Measurements from ENCODE around the gene MIR17HG. TPM values are rescaled to one million over a fixed set of nuclear protein-coding genes. Genes with fewer than 3 reads are reported as not detected.

Gene MIR17HG
- total and polyA plus RNA-seq, 2 donors (not counting 1 experiment from before 2014, with no cell fraction given): 0.42 to 3.3 TPM

DNA sequence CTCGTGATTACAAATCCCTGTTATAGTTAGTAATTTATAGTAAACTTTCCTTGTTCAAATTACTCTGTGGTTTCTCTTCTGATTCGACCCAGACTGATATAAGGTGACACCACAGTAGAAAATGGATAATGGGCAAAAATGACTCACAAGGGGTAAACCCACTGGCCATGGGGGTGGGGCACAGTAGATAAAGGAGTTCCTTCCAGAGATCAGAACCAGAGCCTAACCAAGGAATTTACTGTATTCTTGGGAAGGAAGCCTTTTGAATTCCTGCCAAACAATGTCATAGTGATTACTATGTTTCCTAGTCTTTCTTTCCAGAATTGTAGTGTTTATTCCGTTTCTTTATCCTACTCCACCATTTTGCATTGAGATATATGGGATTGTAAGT, 21.9 kb downstream of the MIR17HG start:
- H3K27me3 ChIP-seq (ENCODE audit: control insufficient read depth, insufficient read depth, low read length): no peaks in the 10 kb centered on the region
- H3K27ac ChIP-seq (ENCODE audit: insufficient read depth, low read length): no peak overlapping the region
- no peaks in the 10 kb centered on the region for H3K79me2 ChIP-seq (ENCODE audit: control insufficient read depth, insufficient read depth, low read length)
- no peak for TF ChIP-seq EZH2 (IDR thresholded peaks at IDR 0.05; ENCODE audit: low read length, missing control alignments)
- TF ChIP-seq CTCF (conservative IDR thresholded peaks at IDR 0.05 in 1 of 2, IDR thresholded peaks at IDR 0.05 in 1 of 2; ENCODE audit: low read depth in 1 of 2, low read length in 2 of 2): no peak
- peaks cover 2% of the 10 kb centered on the region for H3K4me1 ChIP-seq (ENCODE audit: control insufficient read depth, extremely low read depth, insufficient read depth, low read length)
- no peak overlapping the region for H3K4me2 ChIP-seq (ENCODE audit: extremely low read depth, insufficient read depth, low read length)
- H2AFZ ChIP-seq (ENCODE audit: low read length): no peak overlapping the region
- H3K9ac ChIP-seq (ENCODE audit: insufficient read depth, low read length): no peak overlapping the region
- H3K4me3 ChIP-seq (replicated peaks in 1 of 4; ENCODE audit: control extremely low read depth in 1 of 4, insufficient read depth in 1 of 4, low read depth in 3 of 4, low read length in 4 of 4): no peak overlapping the region
- H4K20me1 ChIP-seq (ENCODE audit: control insufficient read depth, extremely low read depth, insufficient read depth, low read length): no peaks in the 10 kb centered on the region
- H3K9me3 ChIP-seq (ENCODE audit: control insufficient read depth, insufficient read depth, low read depth, low read length): no peaks in the 10 kb centered on the region
- DNase-seq (ENCODE audit: low read depth in 2 of 2): peak; percentile 46 to 67
- H3K36me3 ChIP-seq (ENCODE audit: control insufficient read depth, insufficient read depth, low read length): no peaks in the 10 kb centered on the region

- no peak for DNase-seq (ENCODE audit: low read depth in 2 of 2)
These were observed 23.0 kb downstream of the MIR17HG start for GRCh38 chr13:91370501-91370900.

DNA sequence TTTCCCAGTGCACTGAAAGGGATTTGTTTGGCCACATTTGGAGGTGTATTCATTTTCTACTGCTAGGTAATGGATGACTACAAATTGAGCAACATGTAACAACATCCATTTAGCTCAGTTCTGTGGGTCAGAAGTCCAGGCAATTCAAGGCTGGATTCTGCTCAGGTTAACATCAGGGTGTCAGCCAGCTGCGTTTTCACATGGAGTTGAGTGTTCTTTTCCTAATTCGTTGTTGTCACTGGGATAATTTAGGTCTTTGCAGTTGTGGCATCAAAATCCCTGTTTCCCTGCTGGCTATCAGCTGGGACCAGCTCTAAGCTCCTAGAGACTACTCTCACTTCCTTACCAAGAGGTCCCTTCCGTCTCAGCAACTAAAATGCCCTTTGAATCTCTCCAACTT, 25.4 kb downstream of the MIR17HG start:
- Histone ChIP-seq H3K4me2 (ENCODE audit: extremely low read depth, insufficient read depth, low read length) (no peak overlapping the region), H2AFZ (ENCODE audit: low read length) (no peak overlapping the region), H3K4me1 (ENCODE audit: control insufficient read depth, extremely low read depth, insufficient read depth, low read length) (peaks cover 2% of the 10 kb centered on the region), H3K4me3 (replicated peaks in 1 of 4; ENCODE audit: control extremely low read depth in 1 of 4, insufficient read depth in 1 of 4, low read depth in 3 of 4, low read length in 4 of 4) (no peak overlapping the region), H3K9ac (ENCODE audit: insufficient read depth, low read length) (no peak overlapping the region), H3K9me3 (ENCODE audit: control insufficient read depth, insufficient read depth, low read depth, low read length) (no peaks in the 10 kb centered on the region), H3K36me3 (ENCODE audit: control insufficient read depth, insufficient read depth, low read length) (no peaks in the 10 kb centered on the region), H3K79me2 (ENCODE audit: control insufficient read depth, insufficient read depth, low read length) (no peaks in the 10 kb centered on the region), H3K27me3 (ENCODE audit: control insufficient read depth, insufficient read depth, low read length) (no peaks in the 10 kb centered on the region), H3K27ac (ENCODE audit: insufficient read depth, low read length) (no peak overlapping the region), H4K20me1 (ENCODE audit: control insufficient read depth, extremely low read depth, insufficient read depth, low read length) (no peaks in the 10 kb centered on the region)
- no peak for DNase-seq (ENCODE audit: low read depth in 2 of 2)
- no peak for TF ChIP-seq EZH2 (IDR thresholded peaks at IDR 0.05; ENCODE audit: low read length, missing control alignments)
- no peak for TF ChIP-seq CTCF (conservative IDR thresholded peaks at IDR 0.05 in 1 of 2, IDR thresholded peaks at IDR 0.05 in 1 of 2; ENCODE audit: low read depth in 1 of 2, low read length in 2 of 2)

More at GRCh38 chr13:91370501-91370900, 23.0 kb downstream of the MIR17HG start:
- Histone ChIP-seq H2AFZ (ENCODE audit: low read length) (no peak overlapping the region), H4K20me1 (ENCODE audit: control insufficient read depth, extremely low read depth, insufficient read depth, low read length) (no peaks in the 10 kb centered on the region), H3K27me3 (ENCODE audit: control insufficient read depth, insufficient read depth, low read length) (no peaks in the 10 kb centered on the region), H3K4me2 (ENCODE audit: extremely low read depth, insufficient read depth, low read length) (no peak overlapping the region), H3K4me3 (replicated peaks in 1 of 4; ENCODE audit: control extremely low read depth in 1 of 4, insufficient read depth in 1 of 4, low read depth in 3 of 4, low read length in 4 of 4) (no peak overlapping the region), H3K79me2 (ENCODE audit: control insufficient read depth, insufficient read depth, low read length) (no peaks in the 10 kb centered on the region), H3K9ac (ENCODE audit: insufficient read depth, low read length) (no peak overlapping the region), H3K36me3 (ENCODE audit: control insufficient read depth, insufficient read depth, low read length) (no peaks in the 10 kb centered on the region), H3K27ac (ENCODE audit: insufficient read depth, low read length) (no peak overlapping the region), H3K9me3 (ENCODE audit: control insufficient read depth, insufficient read depth, low read depth, low read length) (no peaks in the 10 kb centered on the region), H3K4me1 (ENCODE audit: control insufficient read depth, extremely low read depth, insufficient read depth, low read length) (peaks cover 2% of the 10 kb centered on the region)
- no peak for TF ChIP-seq EZH2 (IDR thresholded peaks at IDR 0.05; ENCODE audit: low read length, missing control alignments)
- no peak for TF ChIP-seq CTCF (conservative IDR thresholded peaks at IDR 0.05 in 1 of 2, IDR thresholded peaks at IDR 0.05 in 1 of 2; ENCODE audit: low read depth in 1 of 2, low read length in 2 of 2)

Measured in fibroblast of lung (primary cell).